Endothelial cell of umbilical vein (primary cell): ENCODE measurements around the gene DLGAP4. TPM values are rescaled to one million over a fixed set of nuclear protein-coding genes. Genes with fewer than 3 reads are reported as not detected.

ENCODE experiments used
- BruUV-seq: library from RNA; stranded (reverse); fragments of 400-500 nt; replicated peaks from 2 replicates; lab custom pipeline; 2021; lab: Mats Ljungman, UMichigan
- CTCF ChIA-PET: fragments of 300-600, 350-600 bp; sonication (Branson Sonifier 250); formaldehyde crosslinking; loops from one replicate; lab custom pipeline; 2021; ENCODE audit warnings: antibody characterized with exemption, inconsistent platforms; lab: Charles Lee
- POLR2A ChIA-PET: fragments of 300-600, 350-600 bp; sonication (Branson Sonifier 250); formaldehyde crosslinking; loops from one replicate; lab custom pipeline; 2021; ENCODE audit warnings: antibody characterized with exemption, inconsistent platforms; lab: Charles Lee
- DNase-seq: peaks from one replicate; pipeline ENCODE4 v3.0.0-alpha.2; 2011; ENCODE audit warnings: low read depth, low spot score
- FAIRE-seq: peaks from 2 replicates; lab custom pipeline; 2011; peaks lifted over from hg19 to GRCh38; lab: Jason Lieb, UNC
- H2AFZ ChIP-seq: 2 replicates; pipeline ENCODE4 v1.6.0; 2012; ENCODE audit warnings: low read depth, low read length, control low read depth, inconsistent platforms
- H3K27ac ChIP-seq: 2 replicates; pipeline ENCODE4 v1.5.1; 2011; ENCODE audit warnings: low read depth, mild to moderate bottlenecking, control low read depth, low read length, moderate library complexity; ENCODE audit not compliant: insufficient read depth
- H3K27me3 ChIP-seq, 2 experiments: 2 replicates each; pipeline versions ENCODE4 v1.6.0 to v1.6.1; 2011; ENCODE audit warnings: low read length in 2 of 2, mixed read lengths in 1 of 2; ENCODE audit not compliant: control insufficient read depth in 2 of 2, insufficient read depth in 2 of 2
- H3K36me3 ChIP-seq, 2 experiments: 2 replicates in 1 of 2; 3 replicates in 1 of 2; pipeline ENCODE4 v1.5.1; 2011; ENCODE audit warnings: low read length in 2 of 2, mild to moderate bottlenecking in 1 of 2, moderate library complexity in 1 of 2; ENCODE audit not compliant: control insufficient read depth in 2 of 2, insufficient read depth in 2 of 2; ENCODE audit errors: extremely low read depth in 1 of 2
- H3K4me1 ChIP-seq: 3 replicates; pipeline ENCODE4 v1.5.1; 2011; ENCODE audit warnings: mild to moderate bottlenecking, low read length; ENCODE audit not compliant: control insufficient read depth, insufficient read depth; ENCODE audit errors: extremely low read depth
- H3K4me2 ChIP-seq: 2 replicates; pipeline ENCODE4 v1.6.1; 2011; ENCODE audit warnings: low read length, control low read depth, mixed read lengths; ENCODE audit not compliant: insufficient read depth
- H3K4me3 ChIP-seq, 3 experiments: fragments of 200-600 bp in 1 of 3; sonication (generic), shearing (Covaris generic) in 1 of 3; replicated peaks in 1 of 3; 2 replicates each; pipeline ENCODE4 v1.5.1; 2011 to 2016; ENCODE audit warnings: control low read depth in 3 of 3, low read length in 3 of 3, mild to moderate bottlenecking in 2 of 3, inconsistent platforms in 1 of 3, low read depth in 1 of 3, moderate library complexity in 1 of 3; ENCODE audit not compliant: insufficient read depth in 1 of 3
- H3K79me2 ChIP-seq: 2 replicates; pipeline ENCODE4 v1.6.0; 2012; ENCODE audit warnings: low read length, inconsistent platforms; ENCODE audit not compliant: control insufficient read depth, insufficient read depth
- H3K9ac ChIP-seq: replicated peaks from 2 replicates; pipeline ENCODE3; 2011; ENCODE audit warnings: low read length, control low read depth; ENCODE audit not compliant: insufficient read depth; ENCODE audit errors: extremely low read depth
- H3K9me1 ChIP-seq: replicated peaks from 3 replicates; pipeline ENCODE4 v1.6.0; 2011; ENCODE audit warnings: mild to moderate bottlenecking, low read length; ENCODE audit not compliant: control insufficient read depth, insufficient read depth; ENCODE audit errors: extremely low read depth
- H3K9me3 ChIP-seq: replicated peaks from 2 replicates; pipeline ENCODE4 v1.5.1; 2012; ENCODE audit warnings: low read length, inconsistent platforms; ENCODE audit not compliant: control insufficient read depth, insufficient read depth
- H4K20me1 ChIP-seq: replicated peaks from 2 replicates; pipeline ENCODE3; 2011; ENCODE audit warnings: mild to moderate bottlenecking, low read length; ENCODE audit not compliant: control insufficient read depth, insufficient read depth; ENCODE audit errors: extremely low read depth
- EZH2 ChIP-seq: IDR thresholded peaks from 2 replicates; pipeline ENCODE4 v1.6.1; 2012; ENCODE audit warnings: borderline replicate concordance, low read depth, mild to moderate bottlenecking, moderate library complexity, low read length, inconsistent platforms; ENCODE audit not compliant: severe bottlenecking
- FOS ChIP-seq: IDR thresholded peaks from 2 replicates; pipeline ENCODE4 v1.6.1; 2011; ENCODE audit warnings: mild to moderate bottlenecking, low read length, moderate library complexity, borderline replicate concordance; ENCODE audit not compliant: insufficient read depth
- GATA2 ChIP-seq: IDR thresholded peaks from 2 replicates; pipeline ENCODE4 v1.7.0; 2011; ENCODE audit warnings: low read depth, mild to moderate bottlenecking, moderate library complexity, mixed read lengths, low read length; ENCODE audit not compliant: insufficient read length, insufficient read depth
- JUN ChIP-seq: IDR thresholded peaks from 2 replicates; pipeline ENCODE4 v1.6.1; 2011; ENCODE audit warnings: borderline replicate concordance, low read depth; ENCODE audit not compliant: insufficient read length, insufficient read depth
- MYC ChIP-seq: IDR thresholded peaks from one replicate; pipeline ENCODE4 v1.6.1; 2011; ENCODE audit warnings: mild to moderate bottlenecking, low read depth, low read length
- POLR2A ChIP-seq: IDR thresholded peaks from 2 replicates; pipeline ENCODE4 v1.6.1; 2012; ENCODE audit warnings: low read depth, mild to moderate bottlenecking, control low read depth, low read length
- POLR2AphosphoS5 ChIP-seq: IDR thresholded peaks from 2 replicates; pipeline ENCODE4 v1.6.1; 2012; ENCODE audit warnings: low read depth, mild to moderate bottlenecking, control low read depth, low read length, moderate library complexity; ENCODE audit not compliant: insufficient read depth
- dilution Hi-C: fragments of 300-500 bp; cut with MboI; formaldehyde crosslinking; loops from one replicate; pipeline ENCODE4 v1.15.0; 2019; ENCODE audit warnings: low sequenced_read_pairs; ENCODE audit not compliant: extremely low pct_ligation_motif_present
- intact Hi-C: fragments of 100-400 bp; cut with micrococcal nuclease; formaldehyde crosslinking; loops from one replicate; pipeline ENCODE4 v1.10.0; 2022
- polyA plus RNA-seq, 4 experiments: library from polyadenylated mRNA; depleted of rRNA in 3 of 4; stranded (reverse) in 3 of 4; unstranded in 1 of 4; fragments of >200 nt; gene quantifications; 2 replicates each; pipeline versions ENCODE4 v1.2.1 to v1.2.3, GENCODE V29; 2011 to 2012; ENCODE audit warnings: missing spikeins in 1 of 4
- total RNA-seq: library from RNA; stranded (reverse); gene quantifications from 2 replicates; pipeline ENCODE4 v1.2.3, GENCODE V29; 2021
- TF ChIP-seq, protein P1 (sequence below), 2 donors: IDR thresholded peaks; 1 replicate in 1 of 2; 2 replicates in 1 of 2; pipeline ENCODE4 v1.5.1; 2011; ENCODE audit warnings: low read length in 2 of 2, mild to moderate bottlenecking in 2 of 2, moderate library complexity in 2 of 2, control low read depth in 1 of 2, inconsistent platforms in 1 of 2, low read depth in 1 of 2; ENCODE audit not compliant: insufficient read depth in 1 of 2; ENCODE audit errors: extremely low read depth in 1 of 2
- TF ChIP-seq, protein P2 (sequence below): IDR thresholded peaks from 2 replicates; pipeline ENCODE4 v1.6.1; 2011; ENCODE audit not compliant: insufficient read depth, insufficient read length

The DLGAP4 gene
- total and polyA plus RNA-seq, 2 donors (not counting 3 experiments of a cell fraction or from before 2014, with no cell fraction given) = 57.5 to 125 TPM

DNA sequence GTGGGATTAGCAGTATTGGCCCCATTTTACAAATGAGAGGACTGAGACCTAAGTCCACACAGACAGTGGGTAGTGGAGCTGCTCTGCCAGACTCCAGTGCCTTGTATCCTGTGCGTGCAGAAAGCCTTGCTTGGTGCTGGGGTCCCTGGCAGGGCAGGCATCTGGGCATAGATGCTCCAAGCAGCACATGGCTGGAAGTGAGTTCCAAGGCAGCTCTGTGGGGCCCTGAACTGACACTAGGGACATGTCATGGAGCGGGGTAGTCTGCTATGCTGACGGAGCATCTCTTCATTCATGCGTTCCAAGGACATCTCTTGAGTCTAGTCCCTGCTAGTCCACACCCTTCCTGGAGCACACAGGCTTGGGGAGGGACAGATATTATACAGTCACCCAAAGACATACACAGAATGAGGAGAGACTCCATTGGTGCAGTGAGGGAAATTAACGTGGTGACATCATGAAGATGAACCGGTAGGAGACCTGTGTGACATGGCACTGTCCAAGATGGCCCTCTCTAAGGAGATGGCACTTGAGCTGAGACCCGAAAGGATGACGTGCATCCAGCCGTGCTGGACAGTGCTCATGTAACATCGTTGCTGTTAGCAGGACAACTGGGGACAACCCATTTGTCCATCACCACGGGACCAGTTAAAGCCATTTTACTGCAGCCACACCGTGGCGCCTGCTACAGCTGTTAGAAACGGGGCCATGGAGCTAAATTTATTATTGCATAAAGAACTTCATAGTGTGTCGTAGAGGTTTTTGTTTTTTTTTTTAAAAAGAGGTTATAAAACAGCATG lies 65.1 kb downstream of the DLGAP4 start:
- DNase-seq = no peak
- Histone ChIP-seq H3K79me2 (no peaks in the 10 kb centered on the region), H2AFZ (no peak overlapping the region), H3K36me3 (no peaks in the 10 kb centered on the region), H3K9me3 (no peaks in the 10 kb centered on the region), H3K9ac (no peak overlapping the region), H3K4me3 (no peak overlapping the region), H3K4me2 (no peak overlapping the region), H4K20me1 (no peaks in the 10 kb centered on the region), H3K27me3 (peaks cover 3 to 4% of the 10 kb centered on the region in 2 experiments), H3K9me1 (no peaks in the 10 kb centered on the region), H3K4me1 (no peaks in the 10 kb centered on the region), H3K27ac (no peak overlapping the region)
- ChIA-PET POLR2A (no interaction called here), CTCF (no interaction called here)
- BruUV-seq = no TSS peak
- TF ChIP-seq, protein P1, sequence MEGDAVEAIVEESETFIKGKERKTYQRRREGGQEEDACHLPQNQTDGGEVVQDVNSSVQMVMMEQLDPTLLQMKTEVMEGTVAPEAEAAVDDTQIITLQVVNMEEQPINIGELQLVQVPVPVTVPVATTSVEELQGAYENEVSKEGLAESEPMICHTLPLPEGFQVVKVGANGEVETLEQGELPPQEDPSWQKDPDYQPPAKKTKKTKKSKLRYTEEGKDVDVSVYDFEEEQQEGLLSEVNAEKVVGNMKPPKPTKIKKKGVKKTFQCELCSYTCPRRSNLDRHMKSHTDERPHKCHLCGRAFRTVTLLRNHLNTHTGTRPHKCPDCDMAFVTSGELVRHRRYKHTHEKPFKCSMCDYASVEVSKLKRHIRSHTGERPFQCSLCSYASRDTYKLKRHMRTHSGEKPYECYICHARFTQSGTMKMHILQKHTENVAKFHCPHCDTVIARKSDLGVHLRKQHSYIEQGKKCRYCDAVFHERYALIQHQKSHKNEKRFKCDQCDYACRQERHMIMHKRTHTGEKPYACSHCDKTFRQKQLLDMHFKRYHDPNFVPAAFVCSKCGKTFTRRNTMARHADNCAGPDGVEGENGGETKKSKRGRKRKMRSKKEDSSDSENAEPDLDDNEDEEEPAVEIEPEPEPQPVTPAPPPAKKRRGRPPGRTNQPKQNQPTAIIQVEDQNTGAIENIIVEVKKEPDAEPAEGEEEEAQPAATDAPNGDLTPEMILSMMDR (IDR thresholded peaks at IDR 0.05; ENCODE audit: extremely low read depth in 1 of 2, insufficient read depth in 1 of 2, low read depth in 1 of 2, low read length in 2 of 2) = no peak
- TF ChIP-seq MYC (no peak), FOS (no peak), POLR2A (no peak), JUN (no peak), GATA2 (no peak), POLR2AphosphoS5 (no peak), EZH2 (no peak)
- TF ChIP-seq, protein P2, sequence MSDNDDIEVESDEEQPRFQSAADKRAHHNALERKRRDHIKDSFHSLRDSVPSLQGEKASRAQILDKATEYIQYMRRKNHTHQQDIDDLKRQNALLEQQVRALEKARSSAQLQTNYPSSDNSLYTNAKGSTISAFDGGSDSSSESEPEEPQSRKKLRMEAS = no peak
- no peak for FAIRE-seq
- dilution Hi-C loops (no loop called here), intact Hi-C loops (loop anchor here (10.0 kb wide), 1 partner anchor 1716 kb away; no protein-coding TSS in a partner anchor)
